ENCODE results near the gene PARM1.

GRCh38 chr4:75036046-75036830 is 103.3 kb downstream of the PARM1 start:
- no peak for TF ChIP-seq CTCF (IDR thresholded peaks at IDR 0.05)
- TF ChIP-seq POLR2A (IDR thresholded peaks at IDR 0.05) = no peak

All from Peyer's patch (tissue), 4 donors.